Measurements from ENCODE around the gene IL24.
"Not testable (repeated sequence)": the region's sequence is repeated elsewhere in the genome, so short reads cannot be mapped to it uniquely, and the experiment has no call there.

The IL24 gene

GRCh38 chr1:206904423-206905142 is 7.3 kb downstream of the IL24 start:
- no peak for DNase-seq (ENCODE audit: low read depth in 3 of 3)

DNA sequence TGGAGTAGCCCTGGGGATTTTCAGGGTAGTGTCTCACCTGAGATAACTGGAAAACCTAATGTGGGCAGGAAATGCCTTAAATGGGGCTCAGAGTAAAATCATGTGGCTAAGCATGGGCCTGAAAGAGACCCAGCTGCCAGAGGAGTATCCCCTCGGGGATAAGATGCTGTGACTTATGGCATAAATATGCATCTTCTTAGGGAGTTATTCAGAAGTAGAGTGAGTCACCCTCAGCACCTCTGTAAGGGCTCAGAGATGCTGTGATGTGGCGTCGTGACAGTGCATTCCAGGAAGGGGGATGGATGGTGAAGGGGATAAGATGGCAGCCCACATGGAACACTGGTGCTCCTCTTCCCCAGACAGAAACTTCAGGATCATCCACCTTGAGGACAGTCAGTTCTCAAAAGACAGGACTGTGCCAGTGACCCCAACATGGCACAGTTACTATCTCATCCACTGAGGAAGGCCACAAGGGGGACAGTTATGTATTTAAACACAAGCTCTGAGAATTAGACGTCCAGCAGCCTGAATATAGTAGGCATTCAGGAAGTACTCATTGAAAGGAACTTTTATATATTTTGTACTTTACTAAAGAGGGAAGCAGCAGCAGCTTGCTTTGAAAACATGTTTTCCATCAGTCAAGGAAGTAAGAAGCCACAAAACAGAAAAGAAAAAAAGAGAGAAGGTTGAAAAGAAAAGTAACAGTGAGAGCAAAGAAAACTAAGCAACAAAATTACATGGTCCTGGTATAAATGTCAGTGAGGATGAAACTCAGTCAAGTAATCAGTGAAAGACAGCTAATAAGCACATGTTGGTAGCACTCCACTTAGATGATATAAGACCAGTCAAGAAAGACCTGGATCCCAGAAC is 8.3 kb downstream of the IL24 start:
- DNase-seq (ENCODE audit: low read depth in 3 of 3): peak in 2 of 3 experiments; percentile 41 to 53

GRCh38 chr1:206907304-206907991 is 10.2 kb downstream of the IL24 start:
- DNase-seq (ENCODE audit: low read depth in 3 of 3): no peak

DNA sequence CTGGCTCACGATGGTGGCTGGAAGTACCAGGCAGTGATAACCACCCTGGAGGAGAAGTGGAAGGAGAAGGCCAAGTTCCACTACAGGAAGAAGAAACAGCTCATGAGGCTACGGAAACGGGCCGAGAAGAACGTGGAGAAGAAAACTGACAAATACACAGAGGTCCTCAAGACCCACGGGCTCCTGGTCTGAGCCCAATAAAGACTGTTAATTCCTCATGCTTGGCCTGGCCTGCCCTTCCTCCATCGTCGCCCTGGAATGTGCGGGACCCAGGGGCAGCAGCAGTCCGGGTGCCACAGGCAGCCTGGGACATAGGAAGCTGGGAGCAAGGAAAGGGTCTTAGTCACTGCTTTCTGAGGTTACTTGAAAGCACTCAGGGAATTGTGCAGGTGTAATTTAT is 10.8 kb downstream of the IL24 start:
- no peak for DNase-seq (ENCODE audit: low read depth in 3 of 3)

DNA sequence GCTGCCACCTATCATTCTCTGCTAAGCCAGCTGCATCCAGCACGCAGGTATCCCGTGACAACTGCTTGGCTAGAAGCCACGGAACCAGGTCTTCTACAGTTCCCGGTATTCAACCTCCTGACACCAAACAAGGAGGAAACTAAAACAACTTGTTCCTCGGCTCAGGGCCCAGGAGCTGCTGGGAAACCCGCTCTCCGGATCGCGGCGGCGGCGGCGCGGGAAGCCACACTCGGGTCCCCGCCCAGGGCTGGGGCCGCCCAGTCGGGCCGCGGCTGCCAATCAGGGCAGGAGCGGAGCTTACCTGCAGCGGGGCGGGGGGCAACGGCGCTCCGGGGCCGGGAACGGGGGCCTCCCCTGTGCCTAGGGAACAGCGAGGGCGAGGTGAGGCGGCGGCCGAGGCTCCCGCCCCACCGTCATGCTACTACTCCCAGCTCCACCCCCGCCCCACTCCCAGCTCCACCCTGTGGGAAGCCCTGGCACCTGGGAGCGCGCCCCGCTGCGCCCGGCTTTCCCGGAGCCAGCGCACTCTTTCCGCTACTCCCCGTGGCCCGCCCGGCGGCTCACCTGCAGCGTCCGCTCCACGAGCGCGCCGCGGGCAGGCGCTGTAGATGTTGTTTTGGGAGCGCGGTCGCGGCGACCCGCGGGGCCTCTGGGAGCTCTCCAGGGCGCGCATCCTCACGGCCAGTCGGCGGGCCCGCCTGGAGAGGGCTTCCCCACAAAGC is 12.1 kb downstream of the IL24 start:
- peak in 1 of 3 experiments; percentile 47 for DNase-seq (ENCODE audit: low read depth in 3 of 3)

DNA sequence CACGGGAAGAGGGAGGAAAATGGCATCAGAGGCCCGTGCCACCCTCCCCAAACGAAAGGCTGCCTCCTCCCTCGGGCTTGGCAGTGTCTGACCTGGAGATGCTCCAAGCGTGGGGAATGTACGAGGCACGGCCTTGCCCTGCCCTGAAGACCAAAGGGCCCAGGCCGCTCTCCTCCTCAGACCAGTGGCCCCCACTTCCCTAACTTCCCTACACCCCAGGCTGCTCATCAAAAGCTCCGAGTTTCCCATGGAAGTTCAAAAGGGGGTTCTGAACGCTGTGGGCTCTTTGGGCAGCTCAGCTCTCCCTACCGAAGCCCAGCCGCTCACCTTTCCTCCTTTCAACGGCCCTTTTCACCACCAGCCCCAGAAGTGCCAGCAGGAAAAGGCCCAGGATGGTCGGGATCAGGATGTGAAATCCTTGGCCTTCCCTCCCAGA is 12.7 kb downstream of the IL24 start:
- DNase-seq (ENCODE audit: low read depth in 3 of 3): no peak

GRCh38 chr1:206911064-206911663 is 13.9 kb downstream of the IL24 start:
- no peak for DNase-seq (ENCODE audit: low read depth in 3 of 3)

GRCh38 chr1:206912445-206913095 is 15.3 kb downstream of the IL24 start:
- DNase-seq (ENCODE audit: low read depth in 3 of 3): peak in 2 of 3 experiments; percentile 58 to 61

DNA sequence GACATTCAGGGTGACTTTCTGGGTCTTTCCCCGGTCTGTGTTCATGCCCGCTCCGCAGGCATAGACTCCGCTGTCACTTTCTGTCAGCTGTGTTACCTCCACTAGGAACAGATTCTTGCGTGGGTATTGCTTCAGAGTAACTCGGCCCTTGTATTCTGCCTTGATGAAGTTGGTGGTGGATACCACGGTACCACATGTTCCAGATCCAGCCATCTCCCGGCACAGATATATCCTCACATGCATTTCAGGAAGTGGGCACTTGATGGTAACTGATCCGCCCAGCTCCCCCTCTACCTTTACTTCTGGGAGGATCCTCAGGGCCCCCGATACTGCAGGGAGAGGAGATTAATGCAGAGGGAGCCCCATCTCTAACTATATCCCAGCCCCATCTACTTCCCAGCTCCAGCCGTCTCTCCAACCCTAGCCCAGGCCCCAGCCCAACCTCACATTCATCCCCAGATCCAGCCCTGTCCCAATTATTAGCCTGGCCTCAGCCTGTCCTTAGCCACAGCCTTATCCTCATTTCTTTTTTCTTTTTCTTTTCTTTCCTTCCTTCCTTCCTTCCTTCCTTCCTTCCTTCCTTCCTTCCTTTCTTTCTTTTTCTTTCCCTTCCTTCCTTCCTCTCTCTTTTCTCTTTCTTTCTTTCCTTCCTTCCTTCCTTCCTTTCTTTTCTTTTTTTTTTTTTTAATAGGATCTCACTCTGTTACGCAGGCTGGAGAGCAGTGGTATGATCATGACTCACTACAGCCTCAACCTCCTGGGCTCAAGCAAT is 16.7 kb downstream of the IL24 start:
- DNase-seq (ENCODE audit: low read depth in 3 of 3): no peak

- no peak for DNase-seq (ENCODE audit: low read depth in 3 of 3)
Observed at GRCh38 chr1:206915030-206915735, 17.9 kb downstream of the IL24 start.

- DNase-seq (ENCODE audit: low read depth in 3 of 3): no peak
Observed at GRCh38 chr1:206916000-206916709, 18.9 kb downstream of the IL24 start.

DNA sequence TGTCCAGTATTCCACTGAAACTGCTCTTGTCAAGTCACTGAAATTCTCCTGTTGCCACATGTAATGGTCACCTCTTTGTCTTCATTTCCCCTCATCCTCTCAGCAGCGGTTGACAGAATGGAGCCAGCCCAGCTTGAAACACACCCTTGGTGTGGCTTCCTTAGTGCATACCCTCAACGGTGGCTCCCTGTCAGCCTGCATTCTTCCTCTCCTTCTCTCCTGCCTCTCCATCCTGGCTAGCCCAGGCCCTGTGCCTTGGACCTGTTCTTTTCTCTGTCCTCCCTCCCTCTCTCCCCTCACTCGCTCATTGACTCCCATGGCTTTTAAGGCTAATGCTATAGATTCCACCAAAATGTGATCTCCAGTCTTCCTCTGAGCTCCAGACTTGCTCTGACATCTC is 20.8 kb downstream of the IL24 start:
- no peak for DNase-seq (ENCODE audit: low read depth in 3 of 3)

DNA sequence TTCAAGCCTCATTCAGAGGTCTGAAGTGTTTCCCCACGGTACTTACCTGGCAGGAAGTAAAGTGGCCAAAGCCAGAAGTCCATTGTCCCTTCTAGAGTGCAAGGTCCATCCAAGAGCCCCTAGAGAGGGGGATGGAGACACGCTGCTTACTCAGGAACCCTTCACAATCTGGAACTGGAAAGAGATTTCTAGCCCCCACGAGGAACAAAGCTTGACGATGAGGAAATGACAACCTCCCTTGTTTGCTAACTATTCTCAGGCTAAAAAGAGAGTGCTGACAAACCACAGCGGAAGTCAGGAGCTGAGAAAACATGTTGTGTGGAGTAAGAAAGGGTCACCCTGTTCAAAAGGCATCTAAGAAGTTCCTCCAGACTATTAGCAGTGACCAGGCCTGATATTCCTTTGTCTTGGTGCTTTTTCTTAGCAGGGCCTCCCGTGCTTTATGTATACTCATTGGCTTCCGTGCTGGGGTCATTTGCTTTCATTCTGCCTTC is 24.6 kb downstream of the IL24 start, which contains the start of gene FCMR:
TSS of gene FCMR (minus strand) at position 170 of the 494 bp plus-strand sequence. CDS start at position 83, 87 bp downstream.
- no peak for DNase-seq (ENCODE audit: low read depth in 3 of 3)

- no peak for DNase-seq (ENCODE audit: low read depth in 3 of 3)
Observed at GRCh38 chr1:206922524-206922923, 25.3 kb downstream of the IL24 start.

DNA sequence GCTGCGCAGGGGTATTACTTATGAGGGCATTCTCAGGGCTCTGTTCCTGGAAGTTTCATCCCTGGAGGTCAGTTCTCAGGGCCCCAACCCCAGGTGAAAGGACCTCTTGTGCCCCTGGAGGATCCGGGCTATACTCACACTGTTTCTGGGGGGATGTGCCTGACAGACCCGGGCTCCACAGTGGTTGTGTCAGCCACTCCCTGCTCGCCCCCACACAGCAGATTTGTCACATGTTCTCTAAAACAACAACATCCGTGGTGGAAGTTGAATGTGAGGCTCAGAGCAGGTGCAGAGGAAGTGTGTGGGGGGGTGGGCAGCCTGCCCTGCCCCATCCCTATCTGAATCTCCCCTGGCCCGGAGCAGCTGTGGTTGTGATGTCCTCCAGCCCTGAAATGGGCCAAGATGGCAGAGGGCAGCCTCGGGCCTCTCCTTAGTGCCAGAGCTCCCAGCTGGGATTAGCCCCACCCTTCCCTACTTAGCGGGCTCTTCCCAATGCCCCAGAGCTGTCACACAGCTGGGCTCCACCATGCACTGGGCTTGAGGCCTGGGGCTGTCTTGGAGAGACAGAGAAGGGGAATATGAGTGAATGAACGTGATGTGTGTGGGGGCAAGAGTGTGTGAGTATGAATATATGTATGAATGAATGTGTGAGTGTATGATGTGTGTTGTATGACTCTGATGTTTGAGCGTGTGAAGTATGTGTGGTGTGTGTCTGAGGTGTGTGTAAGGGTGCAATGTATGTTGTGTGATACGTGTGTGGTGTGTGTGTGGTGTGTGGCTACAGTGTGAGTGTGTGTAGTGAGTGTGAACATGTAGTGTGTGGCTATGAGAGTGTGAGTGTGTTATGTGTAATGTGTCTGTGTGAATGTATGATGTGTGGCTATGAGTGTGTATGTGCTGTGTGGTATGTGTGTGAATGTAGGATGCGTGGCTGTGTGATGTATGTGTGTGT is 26.0 kb downstream of the IL24 start:
- peak; percentile 51 to 59 (median 53) for DNase-seq (ENCODE audit: low read depth in 3 of 3)

DNA sequence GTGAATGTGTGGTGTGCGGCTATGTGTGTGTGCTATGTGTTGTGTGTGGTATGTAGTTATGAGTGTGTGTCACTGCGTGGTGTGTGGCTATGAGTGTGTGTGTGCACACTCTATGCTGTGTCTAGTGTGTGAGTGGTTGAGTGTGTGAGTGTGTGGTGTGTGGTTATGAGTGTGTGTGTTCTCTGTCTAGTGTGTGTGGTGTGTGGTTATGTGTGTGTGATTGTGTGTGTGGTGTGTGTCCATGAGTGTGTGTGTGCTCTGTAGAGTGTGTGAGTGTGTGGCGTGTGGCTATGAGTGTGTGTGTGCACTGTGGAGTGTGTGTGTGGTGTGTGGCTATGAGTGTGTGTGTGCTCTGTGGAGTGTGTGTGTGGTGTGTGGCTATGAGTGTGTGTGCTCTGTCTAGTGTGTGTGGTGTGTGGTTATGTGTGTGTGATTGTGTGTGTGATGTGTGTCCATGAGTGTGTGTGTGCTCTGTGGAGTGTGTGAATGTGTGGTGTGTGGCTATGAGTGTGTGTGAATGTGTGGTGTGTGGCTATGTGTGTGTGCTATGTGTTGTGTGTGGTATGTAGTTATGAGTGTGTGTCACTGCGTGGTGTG is 26.8 kb downstream of the IL24 start:
- not testable (repeated sequence) for DNase-seq (ENCODE audit: low read depth in 3 of 3)

All from stimulated activated CD4-positive, alpha-beta T cell treated with anti-CD3 and anti-CD28 coated beads, TNF-alpha, amount 100 ng/mL, for 24 hours (primary cell).